Measurements from ENCODE around the gene HDAC2. TPM values are rescaled to one million over a fixed set of nuclear protein-coding genes. Genes with fewer than 3 reads are reported as not detected.
A peak's percentile ranks its signal among the peaks of the same experiment; 100 is the strongest.
"Not testable (repeated sequence)": the region's sequence is repeated elsewhere in the genome, so short reads cannot be mapped to it uniquely, and the experiment has no call there.

The HDAC2 gene
- total RNA-seq, 2 donors from 2014 or later = 29.9 to 49.5 TPM

DNA sequence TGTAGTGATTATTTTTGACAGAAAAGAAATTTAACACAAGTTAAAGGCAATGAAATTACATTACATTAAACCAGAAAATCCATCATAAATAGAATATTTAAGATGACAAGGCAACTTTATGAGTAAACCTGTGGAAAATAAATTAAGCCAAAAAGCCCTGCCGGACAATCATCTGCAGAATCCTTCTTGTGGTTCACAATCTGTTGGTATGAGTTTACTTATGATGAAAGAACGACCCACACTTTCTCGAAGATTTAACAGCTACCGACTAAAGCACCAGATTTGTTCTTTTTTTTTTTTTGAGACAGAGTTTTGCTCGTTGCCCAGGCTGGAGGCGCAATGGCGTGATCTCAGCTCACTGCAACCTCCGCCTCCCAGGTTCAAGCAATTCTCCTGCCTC lies 21.4 kb downstream of the HDAC2 start:
- Histone ChIP-seq H3K4me1 (ENCODE audit: control insufficient read depth in 1 of 2, low read depth in 2 of 2) (peaks cover 0 to 2% of the 10 kb centered on the region in 2 donors), H3K27me3 (replicated peaks; ENCODE audit: insufficient read depth) (no peaks in the 10 kb centered on the region), H3K27ac (no peak overlapping the region), H3K9me3 (no peaks in the 10 kb centered on the region), H3K36me3 (no peaks in the 10 kb centered on the region), H3K4me3 (no peak overlapping the region)
- DNase-seq (ENCODE audit: low spot score) = no peak
- ATAC-seq (ENCODE audit: insufficient number of reproducible peaks, low FRiP score, low read depth) = no peak
- TF ChIP-seq, protein P1, sequence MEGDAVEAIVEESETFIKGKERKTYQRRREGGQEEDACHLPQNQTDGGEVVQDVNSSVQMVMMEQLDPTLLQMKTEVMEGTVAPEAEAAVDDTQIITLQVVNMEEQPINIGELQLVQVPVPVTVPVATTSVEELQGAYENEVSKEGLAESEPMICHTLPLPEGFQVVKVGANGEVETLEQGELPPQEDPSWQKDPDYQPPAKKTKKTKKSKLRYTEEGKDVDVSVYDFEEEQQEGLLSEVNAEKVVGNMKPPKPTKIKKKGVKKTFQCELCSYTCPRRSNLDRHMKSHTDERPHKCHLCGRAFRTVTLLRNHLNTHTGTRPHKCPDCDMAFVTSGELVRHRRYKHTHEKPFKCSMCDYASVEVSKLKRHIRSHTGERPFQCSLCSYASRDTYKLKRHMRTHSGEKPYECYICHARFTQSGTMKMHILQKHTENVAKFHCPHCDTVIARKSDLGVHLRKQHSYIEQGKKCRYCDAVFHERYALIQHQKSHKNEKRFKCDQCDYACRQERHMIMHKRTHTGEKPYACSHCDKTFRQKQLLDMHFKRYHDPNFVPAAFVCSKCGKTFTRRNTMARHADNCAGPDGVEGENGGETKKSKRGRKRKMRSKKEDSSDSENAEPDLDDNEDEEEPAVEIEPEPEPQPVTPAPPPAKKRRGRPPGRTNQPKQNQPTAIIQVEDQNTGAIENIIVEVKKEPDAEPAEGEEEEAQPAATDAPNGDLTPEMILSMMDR (IDR thresholded peaks at IDR 0.05) = no peak

DNA sequence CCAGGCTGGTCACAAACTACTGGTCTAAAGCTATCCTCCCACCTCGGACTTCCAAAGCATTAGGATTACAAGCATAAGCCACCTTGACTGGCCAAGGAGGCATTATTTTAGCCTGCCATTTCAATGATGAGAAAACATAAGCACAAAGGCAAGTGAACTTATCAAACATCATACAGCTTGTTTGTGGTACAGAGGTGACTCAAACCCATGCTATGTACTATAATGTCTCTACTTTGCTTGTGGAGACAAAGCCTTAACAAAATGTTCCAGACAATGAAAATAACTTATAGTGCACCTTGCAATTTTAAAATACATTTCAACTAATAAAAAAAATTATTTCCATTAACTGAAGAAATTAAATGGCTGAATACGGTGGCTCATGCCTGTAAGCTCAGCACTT lies 26.2 kb downstream of the HDAC2 start:
- no peaks in the 10 kb centered on the region for H3K9me3 ChIP-seq
- no peak for ATAC-seq (ENCODE audit: insufficient number of reproducible peaks, low FRiP score, low read depth)
- peaks cover 6% of the 10 kb centered on the region for H3K36me3 ChIP-seq
- no peaks in the 10 kb centered on the region for H3K27me3 ChIP-seq (replicated peaks; ENCODE audit: insufficient read depth)
- no peak for DNase-seq (ENCODE audit: low spot score)
- TF ChIP-seq, protein P1 (IDR thresholded peaks at IDR 0.05) = no peak
- no peaks in the 10 kb centered on the region for H3K4me1 ChIP-seq (ENCODE audit: control insufficient read depth in 1 of 2, low read depth in 2 of 2)
- no peak overlapping the region for H3K27ac ChIP-seq
- no peak overlapping the region for H3K4me3 ChIP-seq

DNA sequence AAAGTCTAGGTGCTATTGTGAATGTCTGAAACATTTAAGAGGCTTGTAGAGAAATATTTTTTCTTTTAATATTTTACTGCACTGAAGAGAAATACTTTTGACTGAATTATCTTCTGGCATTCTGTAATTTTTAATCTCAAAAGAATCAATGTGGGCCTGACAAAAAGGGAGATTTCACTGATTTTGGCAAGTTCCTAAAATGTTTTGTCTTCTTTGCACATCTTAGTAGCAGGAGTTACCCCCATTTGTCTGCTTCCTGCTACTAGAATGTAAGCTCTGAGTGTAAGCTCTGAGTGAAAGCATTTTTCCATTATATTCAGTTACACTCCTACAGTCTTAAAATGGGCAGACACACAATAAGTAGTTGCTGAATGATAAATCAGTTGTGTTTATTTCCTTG lies 31.1 kb downstream of the HDAC2 start:
- no peaks in the 10 kb centered on the region for H3K4me1 ChIP-seq (ENCODE audit: control insufficient read depth in 1 of 2, low read depth in 2 of 2)
- H3K9me3 ChIP-seq = no peaks in the 10 kb centered on the region
- H3K36me3 ChIP-seq = peaks cover 10% of the 10 kb centered on the region
- no peak for DNase-seq (ENCODE audit: low spot score)
- no peaks in the 10 kb centered on the region for H3K27me3 ChIP-seq (replicated peaks; ENCODE audit: insufficient read depth)
- ATAC-seq (ENCODE audit: insufficient number of reproducible peaks, low FRiP score, low read depth) = no peak
- H3K4me3 ChIP-seq = no peak overlapping the region
- TF ChIP-seq, protein P1 (IDR thresholded peaks at IDR 0.05) = no peak
- H3K27ac ChIP-seq = no peak overlapping the region

DNA sequence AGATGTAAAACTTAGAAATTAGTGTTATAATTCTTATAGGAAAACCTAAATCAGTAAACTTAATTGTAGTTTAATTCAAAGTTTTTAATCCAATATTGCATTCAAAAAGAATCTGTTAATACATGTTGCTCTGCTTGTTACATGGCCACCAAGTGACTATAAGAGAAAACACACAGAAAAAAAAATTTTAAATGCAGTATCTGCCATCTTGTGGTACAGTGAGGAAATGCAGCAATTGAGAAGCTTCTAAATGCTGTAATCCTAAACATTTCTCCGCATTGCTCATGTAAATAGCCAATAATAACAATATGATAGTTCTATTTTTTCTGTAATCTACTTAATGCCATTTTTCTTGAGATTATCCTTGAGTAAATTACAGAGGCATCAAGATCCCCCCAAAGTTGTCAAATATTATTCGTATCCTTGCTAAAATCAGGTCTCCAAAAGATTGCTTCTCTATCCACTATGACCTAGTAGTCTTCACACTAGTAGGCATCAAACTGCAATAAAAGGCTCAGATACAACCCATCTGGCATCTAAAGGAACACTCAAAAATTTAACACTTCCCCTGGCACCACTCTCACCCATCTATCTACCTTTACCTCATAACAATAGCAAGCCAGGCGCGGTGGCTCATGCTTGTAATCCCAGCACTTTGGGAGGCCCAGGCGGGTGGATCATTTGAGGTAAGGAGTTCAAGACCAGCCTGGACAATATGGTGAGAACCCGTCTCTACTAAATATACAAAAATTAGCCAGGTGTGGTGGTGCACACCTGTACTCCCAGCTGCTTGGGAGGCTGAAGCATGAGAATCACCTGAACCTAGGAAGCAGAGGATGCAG lies 34.6 kb downstream of the HDAC2 start:
- H3K4me3 ChIP-seq = no peak overlapping the region
- peaks cover 3% of the 10 kb centered on the region for H3K36me3 ChIP-seq
- DNase-seq (ENCODE audit: low spot score) (no peak), ATAC-seq (ENCODE audit: insufficient number of reproducible peaks, low FRiP score, low read depth) (no peak)
- H3K27ac ChIP-seq = no peak overlapping the region
- TF ChIP-seq, protein P1 (IDR thresholded peaks at IDR 0.05) = peak; percentile 66
- H3K9me3 ChIP-seq = no peaks in the 10 kb centered on the region
- H3K4me1 ChIP-seq (ENCODE audit: control insufficient read depth in 1 of 2, low read depth in 2 of 2) = no peaks in the 10 kb centered on the region
- H3K27me3 ChIP-seq (replicated peaks; ENCODE audit: insufficient read depth) = no peaks in the 10 kb centered on the region

DNA sequence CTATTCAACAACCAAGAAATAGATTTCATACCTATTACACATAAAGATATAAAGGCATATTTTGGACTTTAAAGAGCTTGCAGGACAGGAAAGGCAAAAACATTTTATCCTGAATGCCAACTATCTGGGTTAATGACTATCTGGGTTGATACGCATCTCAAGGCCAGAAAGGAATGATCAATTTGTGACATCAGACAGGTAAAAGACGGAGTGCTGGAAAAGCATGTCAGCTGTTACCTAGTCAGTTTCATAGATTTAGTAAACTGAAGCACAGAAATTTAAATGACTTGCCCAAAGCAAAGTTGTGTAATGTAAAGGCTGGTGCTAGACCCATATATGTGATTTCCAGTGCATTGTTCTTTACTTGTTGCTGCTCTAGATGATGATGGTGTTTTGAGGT lies 36.8 kb downstream of the HDAC2 start:
- Histone ChIP-seq H3K4me3 (no peak overlapping the region), H3K36me3 (peaks cover 3% of the 10 kb centered on the region), H3K4me1 (ENCODE audit: control insufficient read depth in 1 of 2, low read depth in 2 of 2) (no peaks in the 10 kb centered on the region), H3K9me3 (no peaks in the 10 kb centered on the region), H3K27me3 (replicated peaks; ENCODE audit: insufficient read depth) (no peaks in the 10 kb centered on the region), H3K27ac (no peak overlapping the region)
- no peak for ATAC-seq (ENCODE audit: insufficient number of reproducible peaks, low FRiP score, low read depth)
- TF ChIP-seq, protein P1 (IDR thresholded peaks at IDR 0.05) = no peak
- DNase-seq (ENCODE audit: low spot score) = no peak

DNA sequence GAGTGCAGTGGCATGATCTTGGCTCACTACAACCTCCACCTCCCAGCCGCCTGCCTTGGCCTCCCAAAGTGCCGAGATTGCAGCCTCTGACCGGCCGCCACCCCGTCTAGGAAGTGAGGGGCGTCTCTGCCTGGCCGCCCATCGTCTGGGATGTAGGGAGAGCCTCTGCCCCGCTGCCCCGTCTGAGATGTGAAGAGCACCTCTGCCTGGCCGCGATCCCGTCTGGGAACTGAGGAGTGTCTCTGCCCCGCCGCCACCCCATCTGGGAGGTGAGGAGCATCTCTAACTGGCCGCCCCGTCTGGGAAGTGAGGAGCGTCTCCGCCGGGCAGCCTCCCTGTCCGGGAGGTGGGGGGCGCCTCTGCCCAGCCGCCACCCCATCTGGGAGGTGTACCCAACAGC lies 39.0 kb downstream of the HDAC2 start:
- not testable (repeated sequence) for ATAC-seq (ENCODE audit: insufficient number of reproducible peaks, low FRiP score, low read depth); H3K27ac ChIP-seq; H3K36me3 ChIP-seq; H3K4me3 ChIP-seq; H3K27me3 ChIP-seq (replicated peaks; ENCODE audit: insufficient read depth); H3K9me3 ChIP-seq; H3K4me1 ChIP-seq (ENCODE audit: control insufficient read depth in 1 of 2, low read depth in 2 of 2); DNase-seq (ENCODE audit: low spot score)

Data from thoracic aorta (tissue), 2 donors.